Measurements from ENCODE around the gene DISC1.

DNA sequence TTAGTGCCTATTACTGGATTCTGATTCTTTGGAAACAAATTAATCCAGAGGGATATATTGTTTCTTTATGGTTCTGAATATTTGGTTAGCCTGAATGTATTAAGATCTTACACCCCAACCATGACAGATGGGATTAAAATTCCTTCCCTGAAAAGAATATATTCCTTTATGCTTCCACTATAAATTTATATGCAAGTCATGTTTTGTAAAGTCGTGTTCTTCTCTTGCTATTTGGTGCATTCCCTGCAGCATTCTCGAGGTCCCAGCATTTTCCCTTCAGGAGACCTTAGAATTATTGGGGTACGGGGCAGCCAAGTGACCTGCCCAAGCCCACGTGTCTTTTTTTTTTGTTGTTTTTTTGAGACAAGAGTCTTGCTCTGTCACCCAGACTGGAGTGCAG lies 62.4 kb downstream of the DISC1 start:
- TF ChIP-seq, protein P1, sequence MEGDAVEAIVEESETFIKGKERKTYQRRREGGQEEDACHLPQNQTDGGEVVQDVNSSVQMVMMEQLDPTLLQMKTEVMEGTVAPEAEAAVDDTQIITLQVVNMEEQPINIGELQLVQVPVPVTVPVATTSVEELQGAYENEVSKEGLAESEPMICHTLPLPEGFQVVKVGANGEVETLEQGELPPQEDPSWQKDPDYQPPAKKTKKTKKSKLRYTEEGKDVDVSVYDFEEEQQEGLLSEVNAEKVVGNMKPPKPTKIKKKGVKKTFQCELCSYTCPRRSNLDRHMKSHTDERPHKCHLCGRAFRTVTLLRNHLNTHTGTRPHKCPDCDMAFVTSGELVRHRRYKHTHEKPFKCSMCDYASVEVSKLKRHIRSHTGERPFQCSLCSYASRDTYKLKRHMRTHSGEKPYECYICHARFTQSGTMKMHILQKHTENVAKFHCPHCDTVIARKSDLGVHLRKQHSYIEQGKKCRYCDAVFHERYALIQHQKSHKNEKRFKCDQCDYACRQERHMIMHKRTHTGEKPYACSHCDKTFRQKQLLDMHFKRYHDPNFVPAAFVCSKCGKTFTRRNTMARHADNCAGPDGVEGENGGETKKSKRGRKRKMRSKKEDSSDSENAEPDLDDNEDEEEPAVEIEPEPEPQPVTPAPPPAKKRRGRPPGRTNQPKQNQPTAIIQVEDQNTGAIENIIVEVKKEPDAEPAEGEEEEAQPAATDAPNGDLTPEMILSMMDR (IDR thresholded peaks at IDR 0.05): no peak
- no peak for TF ChIP-seq POLR2A (IDR thresholded peaks at IDR 0.05)
